ENCODE measurements around the gene ATP7B.

ATP7B gene

DNA sequence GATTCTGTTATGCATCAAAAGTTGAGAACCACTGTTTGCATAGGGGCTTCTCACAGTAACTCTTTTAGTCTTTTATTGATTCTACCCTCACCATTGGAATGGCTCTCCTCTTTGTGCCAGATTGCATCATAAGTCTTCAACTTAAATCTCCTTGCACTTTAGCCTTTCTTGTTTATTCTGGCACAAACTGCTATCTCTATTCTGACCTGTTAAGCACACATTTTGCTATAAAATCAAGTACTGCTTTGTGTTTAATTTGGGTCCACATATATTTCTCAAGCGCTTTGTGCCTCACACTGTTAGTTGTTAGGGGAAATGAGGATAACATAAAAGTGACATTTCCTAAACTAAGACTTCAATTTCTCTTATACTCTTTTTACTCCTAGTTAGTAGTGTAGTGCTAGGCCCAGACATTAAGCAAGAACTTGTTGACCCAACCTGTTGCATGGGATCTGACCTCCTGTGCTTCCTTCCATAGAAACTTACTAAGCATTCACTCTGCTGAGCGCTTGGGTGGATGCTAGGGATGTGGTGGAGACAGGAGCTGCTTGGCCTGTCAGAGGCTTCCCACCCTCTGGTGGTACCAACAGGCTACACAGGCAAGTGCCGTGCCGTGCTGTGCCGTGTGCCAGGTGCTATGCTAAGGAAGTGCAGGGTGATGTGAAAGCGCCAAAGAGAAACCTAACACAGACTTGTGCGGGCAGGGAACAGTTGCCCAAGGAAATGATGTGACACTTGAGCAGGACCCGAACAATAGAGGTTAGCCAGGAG lies 14.4 kb upstream of the ATP7B start:
- no peak overlapping the region for H3K27ac ChIP-seq (ENCODE audit: low read length)
- H2AFZ ChIP-seq (ENCODE audit: low read length): no peak overlapping the region
- TF ChIP-seq EZH2 (optimal IDR thresholded peaks at IDR 0.05; ENCODE audit: low read depth, low read length) (no peak), EZH2phosphoT487 (IDR thresholded peaks at IDR 0.05; ENCODE audit: low read length) (no peak)
- TF ChIP-seq, protein P1, sequence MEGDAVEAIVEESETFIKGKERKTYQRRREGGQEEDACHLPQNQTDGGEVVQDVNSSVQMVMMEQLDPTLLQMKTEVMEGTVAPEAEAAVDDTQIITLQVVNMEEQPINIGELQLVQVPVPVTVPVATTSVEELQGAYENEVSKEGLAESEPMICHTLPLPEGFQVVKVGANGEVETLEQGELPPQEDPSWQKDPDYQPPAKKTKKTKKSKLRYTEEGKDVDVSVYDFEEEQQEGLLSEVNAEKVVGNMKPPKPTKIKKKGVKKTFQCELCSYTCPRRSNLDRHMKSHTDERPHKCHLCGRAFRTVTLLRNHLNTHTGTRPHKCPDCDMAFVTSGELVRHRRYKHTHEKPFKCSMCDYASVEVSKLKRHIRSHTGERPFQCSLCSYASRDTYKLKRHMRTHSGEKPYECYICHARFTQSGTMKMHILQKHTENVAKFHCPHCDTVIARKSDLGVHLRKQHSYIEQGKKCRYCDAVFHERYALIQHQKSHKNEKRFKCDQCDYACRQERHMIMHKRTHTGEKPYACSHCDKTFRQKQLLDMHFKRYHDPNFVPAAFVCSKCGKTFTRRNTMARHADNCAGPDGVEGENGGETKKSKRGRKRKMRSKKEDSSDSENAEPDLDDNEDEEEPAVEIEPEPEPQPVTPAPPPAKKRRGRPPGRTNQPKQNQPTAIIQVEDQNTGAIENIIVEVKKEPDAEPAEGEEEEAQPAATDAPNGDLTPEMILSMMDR (IDR thresholded peaks at IDR 0.05; ENCODE audit: low read length): no peak
- no peak for DNase-seq
- no peaks in the 10 kb centered on the region for H3F3A ChIP-seq (ENCODE audit: insufficient read depth, low read length)
- H3K79me2 ChIP-seq (ENCODE audit: low read length): no peaks in the 10 kb centered on the region
- no peaks in the 10 kb centered on the region for H3K27me3 ChIP-seq (replicated peaks; ENCODE audit: insufficient read depth, low read length)
- no peaks in the 10 kb centered on the region for H3K9me3 ChIP-seq (replicated peaks; ENCODE audit: insufficient read depth, low read length)
- H3K4me3 ChIP-seq (ENCODE audit: low read length): no peak overlapping the region
- H4K20me1 ChIP-seq (ENCODE audit: insufficient read depth, low read length): no peaks in the 10 kb centered on the region
- H3K4me1 ChIP-seq (ENCODE audit: low read length): no peaks in the 10 kb centered on the region
- H3K9me2 ChIP-seq (replicated peaks; ENCODE audit: insufficient read depth, low read length): no peaks in the 10 kb centered on the region
- no peak overlapping the region for H3K9ac ChIP-seq (ENCODE audit: low read length)
- no peak overlapping the region for H3K4me2 ChIP-seq (ENCODE audit: low read depth, low read length)
- H3K36me3 ChIP-seq (replicated peaks; ENCODE audit: insufficient read depth, low read length): no peaks in the 10 kb centered on the region

DNA sequence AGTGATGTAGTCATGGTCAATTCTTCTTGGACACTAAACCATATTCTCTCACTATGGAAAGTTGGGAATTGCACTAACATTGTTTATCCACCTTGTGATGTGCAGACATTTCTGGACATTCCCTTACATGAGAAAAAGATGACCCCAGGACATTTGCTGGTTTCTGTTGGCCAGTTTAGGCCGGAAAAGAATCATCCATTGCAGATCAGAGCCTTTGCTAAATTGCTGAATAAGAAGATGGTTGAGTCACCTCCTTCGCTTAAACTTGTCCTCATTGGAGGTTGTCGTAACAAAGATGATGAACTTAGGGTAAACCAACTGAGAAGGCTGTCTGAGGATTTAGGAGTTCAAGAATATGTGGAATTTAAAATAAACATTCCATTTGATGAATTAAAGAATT lies 13.2 kb upstream of the ATP7B start, which contains the start of gene UTP14C:
UTP14C (plus strand) TSS at position 211 of the 400 bp plus-strand sequence. CDS start 4,114 bp downstream, outside the sequence.
- H3K36me3 ChIP-seq (replicated peaks; ENCODE audit: insufficient read depth, low read length): no peaks in the 10 kb centered on the region

DNA sequence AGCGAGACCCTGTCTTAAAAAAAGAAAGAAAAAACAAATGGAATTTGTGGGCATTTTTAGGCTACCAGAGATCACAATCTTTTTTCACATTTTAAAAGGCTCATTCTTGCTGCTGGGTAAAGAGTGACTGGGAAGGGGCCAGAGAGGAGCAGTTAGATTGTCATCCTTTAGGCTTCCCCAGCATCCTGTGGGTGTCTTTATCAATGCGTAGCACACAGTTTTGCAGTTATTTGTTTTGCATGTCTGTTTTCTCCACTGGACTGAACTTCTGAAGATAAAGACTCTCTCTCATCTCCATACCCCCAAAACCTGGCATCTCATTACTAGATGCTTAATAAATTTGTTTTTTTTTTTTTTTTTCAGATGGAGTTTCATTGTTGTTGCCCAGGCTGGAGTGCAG lies 11.1 kb upstream of the ATP7B start:
- no peaks in the 10 kb centered on the region for H3K9me2 ChIP-seq (replicated peaks; ENCODE audit: insufficient read depth, low read length)
- DNase-seq: no peak
- no peak for TF ChIP-seq EZH2phosphoT487 (IDR thresholded peaks at IDR 0.05; ENCODE audit: low read length)
- TF ChIP-seq, protein P1 (IDR thresholded peaks at IDR 0.05; ENCODE audit: low read length): no peak
- TF ChIP-seq EZH2 (optimal IDR thresholded peaks at IDR 0.05; ENCODE audit: low read depth, low read length): no peak
- H3K9me3 ChIP-seq (replicated peaks; ENCODE audit: insufficient read depth, low read length): no peaks in the 10 kb centered on the region
- H3K27ac ChIP-seq (ENCODE audit: low read length): no peak overlapping the region
- H4K20me1 ChIP-seq (ENCODE audit: insufficient read depth, low read length): no peaks in the 10 kb centered on the region
- H3K4me2 ChIP-seq (ENCODE audit: low read depth, low read length): no peak overlapping the region
- no peaks in the 10 kb centered on the region for H3K27me3 ChIP-seq (replicated peaks; ENCODE audit: insufficient read depth, low read length)
- H3K79me2 ChIP-seq (ENCODE audit: low read length): no peaks in the 10 kb centered on the region
- H2AFZ ChIP-seq (ENCODE audit: low read length): no peak overlapping the region
- H3F3A ChIP-seq (ENCODE audit: insufficient read depth, low read length): no peaks in the 10 kb centered on the region
- no peaks in the 10 kb centered on the region for H3K4me1 ChIP-seq (ENCODE audit: low read length)
- no peaks in the 10 kb centered on the region for H3K36me3 ChIP-seq (replicated peaks; ENCODE audit: insufficient read depth, low read length)
- H3K4me3 ChIP-seq (ENCODE audit: low read length): no peak overlapping the region
- no peak overlapping the region for H3K9ac ChIP-seq (ENCODE audit: low read length)

More for the DNA sequence above, 13.2 kb upstream of the ATP7B start, which contains the start of gene UTP14C:
- Histone ChIP-seq H3K9ac (ENCODE audit: low read length) (no peak within 1 kb of the TSS), H3K79me2 (ENCODE audit: low read length) (no peaks in the 10 kb centered on the region), H3K4me2 (ENCODE audit: low read depth, low read length) (no peak within 1 kb of the TSS), H3F3A (ENCODE audit: insufficient read depth, low read length) (no peaks in the 10 kb centered on the region), H3K27ac (ENCODE audit: low read length) (no peak within 1 kb of the TSS), H4K20me1 (ENCODE audit: insufficient read depth, low read length) (no peaks in the 10 kb centered on the region), H3K4me3 (ENCODE audit: low read length) (no peak within 1 kb of the TSS), H3K27me3 (replicated peaks; ENCODE audit: insufficient read depth, low read length) (no peaks in the 10 kb centered on the region), H2AFZ (ENCODE audit: low read length) (no peak within 1 kb of the TSS), H3K9me2 (replicated peaks; ENCODE audit: insufficient read depth, low read length) (no peaks in the 10 kb centered on the region), H3K4me1 (ENCODE audit: low read length) (no peaks in the 10 kb centered on the region), H3K9me3 (replicated peaks; ENCODE audit: insufficient read depth, low read length) (no peaks in the 10 kb centered on the region)
- DNase-seq: no peak
- TF ChIP-seq, protein P1 (IDR thresholded peaks at IDR 0.05; ENCODE audit: low read length): no peak
- TF ChIP-seq EZH2phosphoT487 (IDR thresholded peaks at IDR 0.05; ENCODE audit: low read length) (no peak), EZH2 (optimal IDR thresholded peaks at IDR 0.05; ENCODE audit: low read depth, low read length) (no peak)
